ENCODE data around the gene TMEM201. TPM values are rescaled to one million over a fixed set of nuclear protein-coding genes. Genes with fewer than 3 reads are reported as not detected.
A peak's percentile ranks its signal among the peaks of the same experiment; 100 is the strongest.

TMEM201 gene
- total and polyA plus RNA-seq, 2 of the 8 experiments (the other 6 are each of a cell fraction or from before 2014, with no cell fraction given) = 8.2 to 27.1 TPM

DNA sequence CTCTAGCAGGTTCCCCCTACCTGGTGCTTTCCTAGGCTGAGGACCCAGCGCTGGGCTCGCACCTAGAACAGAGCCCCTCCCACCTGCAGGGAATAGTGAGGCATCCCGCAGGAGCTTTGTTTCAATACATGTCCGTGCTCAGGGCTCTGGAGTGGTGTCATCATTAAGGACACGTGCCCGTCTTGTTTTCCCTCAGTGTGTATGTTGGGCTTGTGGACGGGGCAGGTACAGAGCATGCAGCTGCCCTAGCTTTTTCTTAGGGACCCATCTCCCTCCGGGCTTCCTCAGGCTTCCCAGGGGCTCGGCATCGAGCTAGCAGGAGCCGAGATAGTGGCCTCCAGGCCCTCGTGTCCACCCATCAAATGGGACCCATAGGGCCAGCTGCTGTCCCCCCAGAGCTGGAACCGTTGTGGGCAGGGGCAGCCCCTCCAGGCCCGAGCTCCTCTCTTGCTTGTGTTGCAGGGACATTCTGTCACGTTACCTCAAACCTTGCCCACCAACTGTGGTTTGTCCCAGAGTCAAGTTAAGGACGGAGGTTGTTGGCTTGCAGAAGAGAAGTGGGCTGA, 3.9 kb downstream of the TMEM201 start:
- peaks cover 11 to 70% of the 10 kb centered on the region in 2 experiments; a peak in 3 of 4 replicates for H3K79me2 ChIP-seq (ENCODE audit: control insufficient read depth in 1 of 2, insufficient read depth in 2 of 2, low read length in 2 of 2)
- no peak overlapping the region for H2AFZ ChIP-seq (ENCODE audit: low read length)
- H3K27ac ChIP-seq (ENCODE audit: low read depth, low read length) = no peak overlapping the region
- H4K8ac ChIP-seq (ENCODE audit: extremely low read depth, insufficient read depth, low read length) = 0 out of 2 replicates have a peak overlapping the region, but pooled peaks have one; percentile 20
- no peak overlapping the region for H2BK120ac ChIP-seq (replicated peaks; ENCODE audit: low read depth, low read length)
- peaks cover 7% of the 10 kb centered on the region; the same call in 1 of the 2 replicates for H3K23me2 ChIP-seq (ENCODE audit: low read depth, low read length)
- no peak overlapping the region for H3K4ac ChIP-seq (replicated peaks; ENCODE audit: insufficient read length, low read depth, low read length)
- H2BK15ac ChIP-seq (ENCODE audit: low read length) = no peak overlapping the region
- H3K9me3 ChIP-seq (ENCODE audit: insufficient read depth in 2 of 2, low read depth in 1 of 2, low read length in 1 of 2) = no peaks in the 10 kb centered on the region
- no peak overlapping the region for H4K91ac ChIP-seq (replicated peaks; ENCODE audit: insufficient read length, low read length)
- H3K4me2 ChIP-seq (ENCODE audit: insufficient read depth in 1 of 2, low read depth in 2 of 2, low read length in 2 of 2) = peak overlapping the region in 1 of 2 experiments; percentile 30; a peak in 1 of 4 replicates
- H3K18ac ChIP-seq (ENCODE audit: extremely low read depth, low read length) = no peak overlapping the region
- H3K79me1 ChIP-seq (ENCODE audit: low read depth, low read length) = peaks cover 22% of the 10 kb centered on the region
- ChIA-PET CTCF (ENCODE audit: partially characterized antibody) (interaction anchor here (0.6 to 6.1 kb wide), 12 partner anchors 14 to 325 kb away, joined by 3 to 44 read pairs (median 4); no protein-coding TSS in a partner anchor), POLR2A (ENCODE audit: partially characterized antibody) (interaction anchor here (0.9 to 1.9 kb wide), 5 partner anchors 14 to 125 kb away, joined by 3 to 5 read pairs (median 4); no protein-coding TSS in a partner anchor)
- H2BK5ac ChIP-seq (ENCODE audit: low read depth, low read length) = no peak overlapping the region
- no peak overlapping the region for H3K14ac ChIP-seq (ENCODE audit: insufficient read length)
- no peak overlapping the region for H3K4me3 ChIP-seq (ENCODE audit: extremely low read depth in 1 of 4, insufficient read depth in 2 of 4, low read depth in 3 of 4, low read length in 4 of 4)
- no peak overlapping the region for H2BK20ac ChIP-seq (ENCODE audit: low read length)
- H2AK5ac ChIP-seq (ENCODE audit: low read depth, low read length) = no peak overlapping the region
- peaks cover 0 to 40% (median 28%) of the 10 kb centered on the region in 4 experiments; a peak in 5 of 7 replicates for H3K4me1 ChIP-seq (replicated peaks in 1 of 4; ENCODE audit: control insufficient read depth in 3 of 4, insufficient read depth in 4 of 4, low read length in 3 of 4)
- no peak overlapping the region for H3K23ac ChIP-seq (ENCODE audit: insufficient read length)
- 91% methylated on average over 14 of the region's 16 CpGs; no CpG with 5 or more reads in 1 of the 2 experiments for WGBS, 2 experiments (ENCODE audit: extremely low coverage in 1 of 2, insufficient coverage in 1 of 2, insufficient read length in 1 of 2, insufficient replicate concordance in 2 of 2, low coverage in 1 of 2, low lambda C conversion rate in 2 of 2, missing lambda C conversion rate in 1 of 2)
- H4K5ac ChIP-seq (ENCODE audit: insufficient read length, low read depth, low read length) = no peak overlapping the region
- FAIRE-seq (no peak), DNase-seq (ENCODE audit: low read depth in 1 of 2, low spot score in 2 of 2) (no peak)
- no peak overlapping the region for H3K9ac ChIP-seq (replicated peaks in 1 of 4; ENCODE audit: extremely low read depth in 1 of 4, low read depth in 3 of 4, low read length in 3 of 4)
- H3K36me3 ChIP-seq (ENCODE audit: control insufficient read depth in 2 of 4, insufficient read depth in 4 of 4, low read length in 3 of 4) = peaks cover 0 to 5% (median 2%) of the 10 kb centered on the region in 4 experiments; a peak in 4 of 8 replicates
- H3K27me3 ChIP-seq (replicated peaks in 1 of 4; ENCODE audit: control insufficient read depth in 3 of 4, extremely low read depth in 1 of 4, insufficient read depth in 3 of 4, low read length in 3 of 4) = no peaks in the 10 kb centered on the region
- no peak overlapping the region for H2BK12ac ChIP-seq (ENCODE audit: low read depth, low read length)
- peaks cover 37 to 43% of the 10 kb centered on the region in 2 experiments for H4K20me1 ChIP-seq (replicated peaks in 1 of 2; ENCODE audit: control insufficient read depth in 1 of 2, insufficient read depth in 2 of 2, low read length in 2 of 2)
- H3K56ac ChIP-seq (replicated peaks; ENCODE audit: insufficient read length, low read depth, low read length) = no peak overlapping the region
- TF ChIP-seq NRF1 (IDR thresholded peaks at IDR 0.05; ENCODE audit: low read depth, low read length) (no peak), NANOG (IDR thresholded peaks at IDR 0.05; ENCODE audit: insufficient read depth, low read depth, low read length, poor library complexity, severe bottlenecking) (no peak), RAD21 (IDR thresholded peaks at IDR 0.05 in 1 of 2, conservative IDR thresholded peaks at IDR 0.05 in 1 of 2; ENCODE audit: low read depth in 2 of 2, low read length in 2 of 2) (no peak), RFX5 (IDR thresholded peaks at IDR 0.05; ENCODE audit: borderline replicate concordance, low read depth, low read length) (no peak), POLR2A (IDR thresholded peaks at IDR 0.05; ENCODE audit: control extremely low read depth in 1 of 2, low read depth in 2 of 2, low read length in 2 of 2) (no peak), GABPA (IDR thresholded peaks at IDR 0.05; ENCODE audit: borderline replicate concordance, insufficient read depth, low read length) (no peak), EZH2 (IDR thresholded peaks at IDR 0.05; ENCODE audit: low read depth, low read length, severe bottlenecking) (no peak), JUN (IDR thresholded peaks at IDR 0.05; ENCODE audit: low read depth, low read length) (no peak), KDM1A (IDR thresholded peaks at IDR 0.05; ENCODE audit: borderline replicate concordance, low read length) (no peak), EGR1 (IDR thresholded peaks at IDR 0.05; ENCODE audit: borderline replicate concordance, low read depth, low read length) (no peak)
- TF ChIP-seq, protein P1, sequence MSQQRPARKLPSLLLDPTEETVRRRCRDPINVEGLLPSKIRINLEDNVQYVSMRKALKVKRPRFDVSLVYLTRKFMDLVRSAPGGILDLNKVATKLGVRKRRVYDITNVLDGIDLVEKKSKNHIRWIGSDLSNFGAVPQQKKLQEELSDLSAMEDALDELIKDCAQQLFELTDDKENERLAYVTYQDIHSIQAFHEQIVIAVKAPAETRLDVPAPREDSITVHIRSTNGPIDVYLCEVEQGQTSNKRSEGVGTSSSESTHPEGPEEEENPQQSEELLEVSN (IDR thresholded peaks at IDR 0.05) = no peak
